Measurements from ENCODE around the gene TMEM222.

DNA sequence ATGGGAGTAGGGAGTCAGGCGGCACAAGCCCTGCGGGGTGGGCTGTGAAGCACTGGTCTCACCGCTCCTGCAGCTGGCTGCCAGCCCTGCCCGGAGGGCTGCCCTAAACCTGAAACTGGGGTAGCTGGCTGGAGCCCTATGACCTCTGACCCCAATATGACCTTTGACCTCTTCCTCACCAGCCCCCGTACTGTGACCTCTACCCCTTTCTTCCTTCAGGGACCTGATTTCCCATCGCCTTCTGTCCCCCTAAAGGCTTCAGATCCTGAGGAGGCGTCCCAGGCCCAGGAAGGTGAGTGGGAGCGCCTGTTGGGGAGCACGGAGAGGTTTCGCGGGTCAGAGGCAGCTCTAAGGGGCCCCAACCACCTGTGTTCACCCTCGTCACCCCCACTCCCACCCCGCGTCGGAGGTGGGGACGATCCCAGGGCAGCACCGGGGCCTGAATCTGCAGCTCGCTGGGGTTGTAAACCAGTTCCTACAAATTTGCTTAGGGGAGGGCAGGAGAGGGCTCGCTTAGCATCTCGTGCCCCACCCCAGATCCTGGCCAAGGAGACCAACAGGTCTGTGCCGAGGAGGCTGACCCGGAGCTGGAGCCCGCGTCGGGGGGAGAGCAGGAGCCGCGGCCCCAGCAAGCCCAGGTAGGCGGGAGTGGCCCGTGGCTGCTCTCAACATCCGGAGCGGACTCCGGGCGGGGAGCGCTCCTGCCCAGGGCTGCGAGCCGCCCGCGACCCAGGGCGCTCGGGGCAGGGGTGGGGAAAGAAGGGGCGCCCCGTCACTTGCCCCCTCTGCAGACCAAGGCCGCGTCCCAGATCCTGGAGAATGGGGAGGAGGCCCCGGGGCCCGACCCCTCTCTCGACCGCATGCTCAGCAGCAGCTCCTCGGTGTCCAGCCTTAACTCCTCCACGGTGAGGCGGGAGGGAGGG is 27.2 kb downstream of the TMEM222 start:
- TF ChIP-seq, protein P1, sequence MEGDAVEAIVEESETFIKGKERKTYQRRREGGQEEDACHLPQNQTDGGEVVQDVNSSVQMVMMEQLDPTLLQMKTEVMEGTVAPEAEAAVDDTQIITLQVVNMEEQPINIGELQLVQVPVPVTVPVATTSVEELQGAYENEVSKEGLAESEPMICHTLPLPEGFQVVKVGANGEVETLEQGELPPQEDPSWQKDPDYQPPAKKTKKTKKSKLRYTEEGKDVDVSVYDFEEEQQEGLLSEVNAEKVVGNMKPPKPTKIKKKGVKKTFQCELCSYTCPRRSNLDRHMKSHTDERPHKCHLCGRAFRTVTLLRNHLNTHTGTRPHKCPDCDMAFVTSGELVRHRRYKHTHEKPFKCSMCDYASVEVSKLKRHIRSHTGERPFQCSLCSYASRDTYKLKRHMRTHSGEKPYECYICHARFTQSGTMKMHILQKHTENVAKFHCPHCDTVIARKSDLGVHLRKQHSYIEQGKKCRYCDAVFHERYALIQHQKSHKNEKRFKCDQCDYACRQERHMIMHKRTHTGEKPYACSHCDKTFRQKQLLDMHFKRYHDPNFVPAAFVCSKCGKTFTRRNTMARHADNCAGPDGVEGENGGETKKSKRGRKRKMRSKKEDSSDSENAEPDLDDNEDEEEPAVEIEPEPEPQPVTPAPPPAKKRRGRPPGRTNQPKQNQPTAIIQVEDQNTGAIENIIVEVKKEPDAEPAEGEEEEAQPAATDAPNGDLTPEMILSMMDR (conservative IDR thresholded peaks at IDR 0.05; ENCODE audit: low read depth, low read length) = no peak
- no peak for TF ChIP-seq EZH2 (IDR thresholded peaks at IDR 0.05; ENCODE audit: borderline replicate concordance, low read depth, low read length, poor library complexity, severe bottlenecking)

All from A673 (cell line).